LNCAP (cell line): ENCODE results near the gene PUS1.

Experiments
- CTCF ChIP-seq: fragments of 450-650 bp; IDR thresholded peaks from 2 replicates; pipeline ENCODE4 v1.5.1; 2017; ENCODE audit warnings: mild to moderate bottlenecking

The PUS1 gene

DNA sequence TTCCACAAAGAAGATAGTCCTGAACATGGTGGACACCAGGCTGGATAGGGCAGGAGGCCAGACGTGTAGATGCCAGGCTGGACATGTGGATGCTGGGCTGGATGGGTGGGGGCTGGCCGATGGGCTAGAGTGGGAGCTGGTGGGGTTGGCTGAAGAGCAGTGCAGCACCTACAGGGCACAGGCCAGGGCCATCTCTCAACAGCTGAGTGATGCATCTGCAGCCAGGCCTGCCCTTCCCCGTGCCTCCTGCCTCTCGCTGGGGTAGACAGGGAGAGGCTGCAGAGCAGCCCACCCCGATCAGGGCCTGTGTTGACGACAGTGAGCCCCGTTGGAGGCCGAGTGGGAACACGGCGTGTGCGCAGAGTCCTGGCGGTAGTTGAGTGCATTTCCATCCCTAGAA lies 59.9 kb downstream of the PUS1 start:
- TF ChIP-seq CTCF: no peak

DNA sequence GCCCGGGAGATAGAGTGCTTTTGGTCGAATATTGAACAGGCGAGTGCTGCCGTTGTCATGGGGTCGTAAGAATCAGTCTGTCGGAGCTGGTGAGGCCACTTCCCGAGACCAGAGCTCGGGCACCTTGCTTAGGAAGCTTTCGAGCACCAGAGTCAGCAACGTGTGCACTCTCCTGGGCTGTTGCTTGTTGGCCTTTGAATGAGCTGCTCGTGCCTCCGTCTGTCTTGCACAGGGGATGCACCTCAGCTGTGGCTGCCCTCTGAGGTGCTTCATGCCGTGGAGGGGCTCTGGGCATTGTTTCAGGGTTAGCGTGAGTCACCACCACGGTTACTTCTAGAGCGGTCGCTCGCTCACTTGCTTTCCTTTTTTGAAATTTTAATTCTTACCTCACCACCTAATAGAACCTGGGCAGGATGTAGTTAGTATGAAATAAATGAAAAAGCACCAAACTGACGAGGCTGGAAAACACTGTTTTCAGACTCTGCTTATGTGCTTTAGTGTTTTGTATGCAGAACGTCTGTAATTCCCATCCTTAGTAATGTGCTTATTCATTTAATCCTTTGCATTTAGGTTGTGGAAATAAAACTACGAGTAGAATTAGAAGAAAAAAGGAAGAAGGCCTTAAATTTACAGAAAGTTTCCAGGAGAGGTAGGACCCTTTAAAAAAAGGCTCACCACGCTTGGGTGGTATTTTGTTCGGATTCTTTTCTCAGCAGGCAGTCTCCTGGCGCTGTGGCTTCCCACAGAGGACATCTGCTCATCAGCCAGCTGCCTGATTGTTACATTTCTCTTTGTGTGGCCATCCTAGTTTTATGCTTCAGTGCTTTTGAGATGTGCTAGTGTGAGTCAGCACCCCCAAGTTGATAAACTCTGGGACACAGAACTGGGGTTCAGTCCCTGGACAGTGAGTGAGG lies 61.2 kb downstream of the PUS1 start:
- TF ChIP-seq CTCF: no peak

DNA sequence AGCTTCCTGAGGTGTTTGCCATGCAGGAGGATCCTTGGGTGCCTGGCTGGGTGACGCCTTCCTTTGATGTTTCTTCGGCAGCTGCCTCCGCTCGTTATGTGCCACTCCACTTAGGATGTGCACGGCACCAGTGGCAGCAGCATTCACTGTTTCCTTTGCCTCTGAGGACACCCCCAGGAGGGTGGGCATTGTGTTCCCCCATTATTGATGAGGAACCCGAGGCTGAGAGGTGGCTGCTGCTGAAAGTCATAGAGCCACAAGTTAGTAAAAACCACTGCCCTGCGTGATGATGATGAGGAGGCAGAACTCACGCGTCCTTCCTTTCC lies 61.9 kb downstream of the PUS1 start:
- no peak for TF ChIP-seq CTCF

- TF ChIP-seq CTCF: no peak
Observed at GRCh38 chr12:131991816-131992430, 62.8 kb downstream of the PUS1 start.

DNA sequence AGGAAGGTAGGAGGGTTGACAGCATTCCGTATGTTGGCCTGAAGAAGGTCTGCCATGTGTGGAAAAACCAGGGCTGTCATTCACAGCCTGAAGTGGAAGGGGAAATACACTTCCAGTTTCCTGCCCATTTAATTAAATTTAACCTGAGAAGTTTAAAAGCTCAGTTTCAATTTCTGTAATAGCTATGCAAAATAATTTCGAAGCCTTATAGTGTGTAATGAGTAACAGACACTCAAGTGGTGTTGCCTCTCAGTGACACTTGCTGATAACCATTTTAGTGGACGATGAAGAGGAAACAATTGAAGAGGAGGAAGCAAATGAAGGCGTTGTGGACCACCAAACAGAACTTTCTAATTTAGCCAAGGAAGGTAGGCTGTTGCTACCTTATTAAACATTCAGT lies 65.5 kb downstream of the PUS1 start:
- no peak for TF ChIP-seq CTCF
